Non-pigmented ciliary epithelial cell (primary cell): ENCODE measurements around the gene RMND5B.
A peak's percentile ranks its signal among the peaks of the same experiment; 100 is the strongest.
"Not testable (repeated sequence)": the region's sequence is repeated elsewhere in the genome, so short reads cannot be mapped to it uniquely, and the experiment has no call there.

Experiments used
- DNase-seq: peaks from one replicate; pipeline ENCODE4 v3.0.0-alpha.2; 2010; ENCODE audit warnings: low read depth

RMND5B gene

GRCh38 chr5:178113841-178114324 is 16.9 kb upstream of the RMND5B start:
- no peak for DNase-seq

GRCh38 chr5:178114325-178115135 is 16.3 kb upstream of the RMND5B start:
- no peak for DNase-seq

- DNase-seq: no peak
These were observed 15.5 kb upstream of the RMND5B start for GRCh38 chr5:178115136-178115813.

- DNase-seq: no peak
These were observed 15.0 kb upstream of the RMND5B start for GRCh38 chr5:178115814-178116142.

GRCh38 chr5:178116143-178116885 is 14.5 kb upstream of the RMND5B start:
- no peak for DNase-seq

GRCh38 chr5:178117923-178118701 is 12.7 kb upstream of the RMND5B start:
- no peak for DNase-seq

- no peak for DNase-seq
These were observed 10.8 kb upstream of the RMND5B start for GRCh38 chr5:178119915-178120606.

GRCh38 chr5:178120607-178121357 is 10.0 kb upstream of the RMND5B start:
- peak; percentile 18 for DNase-seq

- no peak for DNase-seq
These were observed 9.2 kb upstream of the RMND5B start for GRCh38 chr5:178121391-178122276.

- no peak for DNase-seq
These were observed 8.5 kb upstream of the RMND5B start for GRCh38 chr5:178122346-178122745.

- no peak for DNase-seq
These were observed 7.5 kb upstream of the RMND5B start for GRCh38 chr5:178123094-178123965.

GRCh38 chr5:178123966-178124925 is 6.6 kb upstream of the RMND5B start:
- DNase-seq: no peak

GRCh38 chr5:178125253-178125906 is 5.4 kb upstream of the RMND5B start:
- no peak for DNase-seq

- DNase-seq: no peak
These were observed 4.3 kb upstream of the RMND5B start for GRCh38 chr5:178126556-178126955.

GRCh38 chr5:178127300-178128009 is 3.4 kb upstream of the RMND5B start:
- not testable (repeated sequence) for DNase-seq

GRCh38 chr5:178129296-178129695 is 1.5 kb upstream of the RMND5B start:
- DNase-seq: no peak
